Fibroblast of skin of right quadriceps (primary cell): ENCODE data around the gene CACNA1S.

Experiments used
- DNase-seq: peaks from one replicate; pipeline ENCODE4 v3.0.0-alpha.2; 2013

The CACNA1S gene

GRCh38 chr1:201008666-201009360, 103.4 kb downstream of the CACNA1S start:
- no peak for DNase-seq

- DNase-seq, result no peak
These were observed 104.7 kb downstream of the CACNA1S start for GRCh38 chr1:201007481-201007880.

GRCh38 chr1:201006450-201006849, 105.8 kb downstream of the CACNA1S start:
- no peak for DNase-seq

- DNase-seq, result no peak
These were observed 107.5 kb downstream of the CACNA1S start for GRCh38 chr1:201004732-201005131.

- DNase-seq, result no peak
These were observed 108.1 kb downstream of the CACNA1S start for GRCh38 chr1:201004154-201004553.

- no peak for DNase-seq
These were observed 109.7 kb downstream of the CACNA1S start for GRCh38 chr1:201002510-201002909.

GRCh38 chr1:201001962-201002361, 110.3 kb downstream of the CACNA1S start:
- DNase-seq, result no peak

GRCh38 chr1:201000391-201000790, 111.8 kb downstream of the CACNA1S start:
- no peak for DNase-seq

- DNase-seq, result no peak
These were observed 112.6 kb downstream of the CACNA1S start for GRCh38 chr1:200999667-201000066.

- no peak for DNase-seq
These were observed 113.9 kb downstream of the CACNA1S start for GRCh38 chr1:200998323-200998722.

- no peak for DNase-seq
These were observed 119.7 kb downstream of the CACNA1S start for GRCh38 chr1:200992382-200993048.

GRCh38 chr1:200991097-200991614, 121.1 kb downstream of the CACNA1S start:
- DNase-seq, result no peak

GRCh38 chr1:200990114-200990513, 122.1 kb downstream of the CACNA1S start:
- DNase-seq, result no peak
